NB4 (cell line): ENCODE results near the gene STX11.

Experiments used
- CTCF ChIP-seq: IDR thresholded peaks from one replicate; pipeline ENCODE4 v1.5.1; 2012; ENCODE audit warnings: low read depth, low read length
- POLR2A ChIP-seq: IDR thresholded peaks from 2 replicates; pipeline ENCODE4 v1.6.1; 2011; ENCODE audit warnings: mild to moderate bottlenecking; ENCODE audit not compliant: insufficient read length; ENCODE audit errors: extremely low read depth

DNA sequence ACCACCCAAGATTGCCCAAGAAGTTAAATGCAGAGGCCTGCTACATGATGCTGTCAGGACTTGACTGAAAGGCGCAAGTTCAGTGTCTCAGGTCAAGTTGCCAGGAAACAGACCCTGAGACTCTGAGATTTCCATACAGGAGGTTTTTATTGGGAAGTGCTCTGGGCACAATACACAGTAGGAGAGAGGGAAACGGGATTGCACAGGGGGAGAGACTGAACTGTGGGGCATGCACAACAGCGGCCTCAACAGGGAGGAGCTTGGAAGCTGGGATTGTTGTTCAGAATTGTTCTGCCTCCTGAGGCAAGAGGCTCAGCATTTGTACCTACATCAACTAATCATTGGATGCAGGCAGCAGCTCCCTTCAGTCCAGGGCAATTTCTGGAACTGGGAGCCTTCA, 6.7 kb downstream of the STX11 start:
- TF ChIP-seq POLR2A, result no peak
- TF ChIP-seq CTCF, result no peak
